Ishikawa (cell line): ENCODE results near the gene NPLOC4.

Source experiments
- CEBPB ChIP-seq: IDR thresholded peaks from 2 replicates; pipeline ENCODE4 v1.6.1; 2012
- CREB1 ChIP-seq: IDR thresholded peaks from 2 replicates; pipeline ENCODE4 v1.6.1; 2012; ENCODE audit warnings: low read depth
- EGR1 ChIP-seq: IDR thresholded peaks from 2 replicates; pipeline ENCODE4 v1.6.1; 2012
- EP300 ChIP-seq: IDR thresholded peaks from 2 replicates; pipeline ENCODE4 v1.6.1; 2012; ENCODE audit warnings: borderline replicate concordance
- FOXM1 ChIP-seq: IDR thresholded peaks from 2 replicates; pipeline ENCODE4 v1.6.1; 2012; ENCODE audit warnings: low read depth, borderline replicate concordance
- NFIC ChIP-seq: IDR thresholded peaks from 2 replicates; pipeline ENCODE4 v1.6.1; 2012
- RAD21 ChIP-seq: IDR thresholded peaks from 2 replicates; pipeline ENCODE4 v1.6.1; 2012; ENCODE audit warnings: low read depth
- TAF1 ChIP-seq: IDR thresholded peaks from 2 replicates; pipeline ENCODE4 v1.6.1; 2012; ENCODE audit warnings: low read depth, mild to moderate bottlenecking
- TCF12 ChIP-seq: IDR thresholded peaks from 2 replicates; pipeline ENCODE4 v1.6.1; 2012; ENCODE audit warnings: low read depth
- TEAD4 ChIP-seq: IDR thresholded peaks from 2 replicates; pipeline ENCODE4 v1.6.1; 2012
- YY1 ChIP-seq: IDR thresholded peaks from 2 replicates; pipeline ENCODE4 v1.6.1; 2012; ENCODE audit warnings: low read depth
- ZBTB7A ChIP-seq: IDR thresholded peaks from 2 replicates; pipeline ENCODE4 v1.6.1; 2012; ENCODE audit warnings: low read depth
- TF ChIP-seq, protein P1 (sequence below): IDR thresholded peaks from 2 replicates; pipeline ENCODE4 v1.6.1; 2012
- TF ChIP-seq, protein P2 (sequence below): IDR thresholded peaks from 2 replicates; pipeline ENCODE4 v1.6.1; 2012
- TF ChIP-seq, protein P3 (sequence below): IDR thresholded peaks from 2 replicates; pipeline ENCODE4 v1.6.1; 2012; ENCODE audit warnings: low read depth, mild to moderate bottlenecking

The NPLOC4 gene

DNA sequence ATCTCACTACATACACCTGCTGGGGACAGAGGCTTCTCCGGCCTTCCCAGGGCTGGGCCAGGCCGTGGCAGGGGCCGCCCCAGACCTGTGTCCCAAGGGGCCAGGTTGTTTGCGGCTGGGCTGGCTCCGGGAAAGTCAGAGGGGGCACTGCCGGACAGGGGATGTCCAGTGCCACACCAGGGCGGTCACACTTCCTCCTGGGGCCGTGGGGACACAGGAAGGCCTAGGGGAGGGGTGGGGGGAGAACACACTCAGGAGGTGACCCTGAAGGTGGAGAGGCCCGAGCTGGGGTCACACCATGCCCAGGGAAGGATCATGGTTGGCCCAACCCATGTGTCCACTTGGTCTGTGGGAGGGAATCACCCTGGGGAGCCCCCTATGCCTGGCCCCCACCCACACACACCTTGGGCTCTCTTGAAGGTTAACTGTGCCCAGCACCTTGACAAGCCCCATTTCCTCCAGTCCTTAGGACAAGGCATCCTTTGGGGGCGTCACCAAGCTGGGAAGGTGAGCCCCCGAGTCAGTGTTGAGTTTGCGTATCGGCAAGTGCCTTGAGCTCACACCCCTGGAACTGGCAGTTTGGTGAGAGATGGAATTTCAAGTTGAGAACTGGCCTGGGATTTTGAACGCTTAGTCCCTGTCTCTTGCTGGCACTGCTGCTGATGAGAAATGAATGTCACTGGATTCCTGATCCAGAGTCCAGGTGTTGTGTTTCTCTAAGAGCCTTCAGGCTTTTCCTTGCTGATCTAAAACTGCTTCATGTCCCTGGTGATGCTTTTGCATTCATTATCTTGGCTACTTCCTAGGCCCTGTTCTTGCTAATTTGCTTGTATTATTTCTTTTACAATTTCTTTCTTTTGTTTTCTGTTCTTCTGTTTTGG, 116.7 kb downstream of the NPLOC4 start:
- TF ChIP-seq EGR1 (no peak), RAD21 (no peak)
- TF ChIP-seq, protein P1, sequence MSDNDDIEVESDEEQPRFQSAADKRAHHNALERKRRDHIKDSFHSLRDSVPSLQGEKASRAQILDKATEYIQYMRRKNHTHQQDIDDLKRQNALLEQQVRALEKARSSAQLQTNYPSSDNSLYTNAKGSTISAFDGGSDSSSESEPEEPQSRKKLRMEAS: no peak

DNA sequence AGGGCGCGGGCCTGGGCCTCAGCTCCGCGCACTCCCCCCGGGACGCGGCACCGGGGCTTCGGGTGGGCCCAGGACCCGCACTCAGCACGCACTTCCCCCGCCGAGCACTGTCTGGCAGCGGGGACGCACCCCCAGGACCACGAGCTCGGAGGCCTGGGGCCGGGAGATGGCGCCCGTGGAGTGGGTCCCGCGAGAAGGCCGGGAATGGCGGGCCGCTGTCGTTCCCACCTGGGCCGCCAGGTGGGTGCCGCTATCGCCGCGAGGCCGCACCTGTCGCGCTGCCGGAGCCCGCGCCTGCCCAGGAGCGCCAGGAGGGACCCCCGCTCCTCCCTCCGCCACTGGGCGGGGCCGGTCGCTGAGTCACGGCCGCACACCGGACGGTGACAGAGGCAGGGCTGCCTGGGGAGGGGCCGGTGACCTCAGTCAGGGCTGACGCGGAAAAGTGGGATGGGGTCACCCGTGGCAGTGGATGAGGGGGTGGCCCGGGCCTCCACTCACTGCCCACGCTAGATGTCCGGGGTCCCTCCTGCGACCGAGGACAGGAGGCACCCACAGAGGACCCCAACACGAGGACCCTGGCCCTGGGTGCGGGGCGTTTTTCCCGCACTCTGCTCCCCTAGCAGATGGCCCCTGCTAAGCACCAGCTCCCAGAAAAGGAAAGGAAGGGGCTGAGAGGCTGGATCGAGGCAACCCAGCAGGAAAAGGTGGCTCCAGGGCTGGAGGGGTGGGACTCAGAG, 117.5 kb downstream of the NPLOC4 start:
- TF ChIP-seq FOXM1: no peak
- no peak for TF ChIP-seq EGR1
- TF ChIP-seq RAD21: peak; percentile 48; the same call in 1 of the 2 replicates
- TF ChIP-seq ZBTB7A: peak; percentile 78
- no peak for TF ChIP-seq CEBPB
- peak; percentile 56 for TF ChIP-seq YY1
- TF ChIP-seq, protein P1: peak; percentile 72; the same call in 1 of the 2 replicates
- TF ChIP-seq TCF12: no peak; the same call in 1 of the 2 replicates

DNA sequence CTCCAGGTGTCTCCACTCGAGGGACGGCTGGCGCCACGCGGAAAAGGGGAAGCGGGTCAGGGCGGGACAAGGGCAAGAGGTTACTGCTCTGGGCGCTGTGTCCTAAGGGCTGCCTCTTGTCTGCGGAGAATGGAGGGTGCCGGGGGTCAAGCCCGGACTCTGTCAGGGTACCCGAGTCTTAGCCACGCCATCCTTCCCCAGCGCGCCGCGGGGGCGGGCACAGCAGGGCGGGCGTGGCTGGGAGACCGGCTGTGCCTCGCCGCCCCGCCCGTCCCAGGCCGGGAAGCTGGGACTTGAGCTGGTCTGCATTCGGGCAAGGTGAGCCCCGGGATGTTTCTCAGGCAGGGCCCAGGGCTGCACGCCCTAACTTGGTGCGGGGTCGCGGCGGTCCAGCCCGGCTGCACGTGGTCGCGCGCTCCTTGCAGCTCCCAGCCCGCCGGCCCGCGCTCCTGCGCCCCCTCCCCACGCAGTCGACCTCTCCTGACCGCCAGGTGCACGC, 118.1 kb downstream of the NPLOC4 start:
- TF ChIP-seq EGR1 (peak; percentile 79), CEBPB (no peak), TEAD4 (no peak), CREB1 (no peak), NFIC (no peak), TAF1 (no peak), TCF12 (peak; percentile 20; the same call in 1 of the 2 replicates)
- TF ChIP-seq, protein P2, sequence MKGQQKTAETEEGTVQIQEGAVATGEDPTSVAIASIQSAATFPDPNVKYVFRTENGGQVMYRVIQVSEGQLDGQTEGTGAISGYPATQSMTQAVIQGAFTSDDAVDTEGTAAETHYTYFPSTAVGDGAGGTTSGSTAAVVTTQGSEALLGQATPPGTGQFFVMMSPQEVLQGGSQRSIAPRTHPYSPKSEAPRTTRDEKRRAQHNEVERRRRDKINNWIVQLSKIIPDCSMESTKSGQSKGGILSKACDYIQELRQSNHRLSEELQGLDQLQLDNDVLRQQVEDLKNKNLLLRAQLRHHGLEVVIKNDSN: no peak

DNA sequence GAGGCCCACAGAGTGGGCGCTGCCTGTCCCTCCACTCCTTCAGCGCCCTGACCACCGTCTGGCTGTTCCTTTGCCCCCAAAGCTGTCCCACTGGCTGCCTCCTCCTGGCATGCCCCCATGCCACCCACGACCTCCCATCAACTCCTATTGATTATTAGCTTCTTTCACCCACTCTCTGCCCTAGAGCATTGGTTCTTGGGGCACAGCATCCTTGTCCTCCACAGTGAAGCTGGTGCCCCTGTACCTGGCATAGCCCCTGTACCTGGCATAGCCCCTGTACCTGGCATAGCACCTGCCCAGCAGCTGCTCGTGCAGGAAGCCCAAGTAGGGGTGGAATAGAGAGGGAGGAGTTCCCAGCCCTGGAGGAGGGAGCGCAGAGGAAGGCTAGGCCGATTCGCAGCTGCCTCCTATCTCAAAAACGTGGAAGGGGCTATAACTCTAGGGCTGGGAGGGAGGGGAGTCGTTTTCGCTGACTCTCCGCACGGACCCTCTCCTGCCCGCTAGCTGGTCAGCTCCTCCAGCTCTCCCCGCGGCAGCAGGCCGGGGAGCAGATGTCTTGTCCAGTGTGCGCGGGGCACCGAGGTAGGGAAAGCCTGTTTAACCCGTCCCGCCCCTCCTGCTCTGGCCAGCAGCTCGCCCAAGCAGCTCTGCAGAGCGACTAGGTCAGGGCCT, 118.7 kb downstream of the NPLOC4 start:
- TF ChIP-seq, protein P1: 0 out of 2 replicates have a peak, but pooled peaks have one; percentile 75
- no peak for TF ChIP-seq FOXM1

DNA sequence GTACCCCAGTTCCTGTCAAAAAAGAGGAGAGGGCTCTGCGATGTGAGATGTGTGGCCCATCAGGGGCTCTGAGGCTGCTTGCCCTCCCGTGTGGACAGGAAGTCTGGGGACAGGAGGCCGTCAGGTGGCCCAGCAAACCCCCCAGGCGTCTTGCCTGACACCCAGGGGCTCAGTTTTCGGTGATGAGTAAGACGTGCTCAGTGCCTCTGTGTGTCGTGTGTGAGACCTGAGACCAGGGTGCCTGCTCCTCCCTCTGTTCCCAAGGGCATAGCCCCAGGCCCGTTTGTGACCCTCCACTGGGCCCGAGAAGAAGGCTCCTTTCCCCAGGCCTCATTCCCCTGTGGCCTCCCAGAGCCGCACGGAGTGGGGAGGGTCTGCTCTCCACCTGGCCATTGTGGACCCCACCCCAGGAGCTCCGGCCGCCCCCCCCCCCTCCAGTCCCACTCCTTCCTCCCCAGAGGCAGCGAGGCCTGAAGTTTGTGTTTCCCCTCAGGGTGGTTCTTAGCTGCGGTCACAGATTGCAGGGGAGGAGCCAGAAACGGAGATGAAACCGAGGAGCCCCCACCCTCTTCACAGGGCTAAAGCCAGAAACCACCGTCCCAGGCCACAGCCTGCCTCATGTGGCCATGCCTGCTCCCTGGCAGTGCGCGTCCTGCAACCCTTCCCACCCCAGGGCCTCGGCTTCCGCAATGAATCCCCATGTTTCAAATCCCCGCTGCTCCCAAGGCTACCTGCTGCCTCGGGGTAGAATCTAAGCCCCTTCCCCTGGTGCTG, 119.4 kb downstream of the NPLOC4 start:
- TF ChIP-seq TCF12: no peak
- TF ChIP-seq TAF1: no peak
- no peak for TF ChIP-seq FOXM1
- TF ChIP-seq RAD21: no peak
- TF ChIP-seq, protein P3, sequence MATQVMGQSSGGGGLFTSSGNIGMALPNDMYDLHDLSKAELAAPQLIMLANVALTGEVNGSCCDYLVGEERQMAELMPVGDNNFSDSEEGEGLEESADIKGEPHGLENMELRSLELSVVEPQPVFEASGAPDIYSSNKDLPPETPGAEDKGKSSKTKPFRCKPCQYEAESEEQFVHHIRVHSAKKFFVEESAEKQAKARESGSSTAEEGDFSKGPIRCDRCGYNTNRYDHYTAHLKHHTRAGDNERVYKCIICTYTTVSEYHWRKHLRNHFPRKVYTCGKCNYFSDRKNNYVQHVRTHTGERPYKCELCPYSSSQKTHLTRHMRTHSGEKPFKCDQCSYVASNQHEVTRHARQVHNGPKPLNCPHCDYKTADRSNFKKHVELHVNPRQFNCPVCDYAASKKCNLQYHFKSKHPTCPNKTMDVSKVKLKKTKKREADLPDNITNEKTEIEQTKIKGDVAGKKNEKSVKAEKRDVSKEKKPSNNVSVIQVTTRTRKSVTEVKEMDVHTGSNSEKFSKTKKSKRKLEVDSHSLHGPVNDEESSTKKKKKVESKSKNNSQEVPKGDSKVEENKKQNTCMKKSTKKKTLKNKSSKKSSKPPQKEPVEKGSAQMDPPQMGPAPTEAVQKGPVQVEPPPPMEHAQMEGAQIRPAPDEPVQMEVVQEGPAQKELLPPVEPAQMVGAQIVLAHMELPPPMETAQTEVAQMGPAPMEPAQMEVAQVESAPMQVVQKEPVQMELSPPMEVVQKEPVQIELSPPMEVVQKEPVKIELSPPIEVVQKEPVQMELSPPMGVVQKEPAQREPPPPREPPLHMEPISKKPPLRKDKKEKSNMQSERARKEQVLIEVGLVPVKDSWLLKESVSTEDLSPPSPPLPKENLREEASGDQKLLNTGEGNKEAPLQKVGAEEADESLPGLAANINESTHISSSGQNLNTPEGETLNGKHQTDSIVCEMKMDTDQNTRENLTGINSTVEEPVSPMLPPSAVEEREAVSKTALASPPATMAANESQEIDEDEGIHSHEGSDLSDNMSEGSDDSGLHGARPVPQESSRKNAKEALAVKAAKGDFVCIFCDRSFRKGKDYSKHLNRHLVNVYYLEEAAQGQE: no peak
- TF ChIP-seq EP300: no peak
- TF ChIP-seq, protein P1: no peak
- TF ChIP-seq YY1: no peak
- no peak for TF ChIP-seq CEBPB
- TF ChIP-seq, protein P2: no peak
- TF ChIP-seq CREB1: no peak
- TF ChIP-seq EGR1: no peak

DNA sequence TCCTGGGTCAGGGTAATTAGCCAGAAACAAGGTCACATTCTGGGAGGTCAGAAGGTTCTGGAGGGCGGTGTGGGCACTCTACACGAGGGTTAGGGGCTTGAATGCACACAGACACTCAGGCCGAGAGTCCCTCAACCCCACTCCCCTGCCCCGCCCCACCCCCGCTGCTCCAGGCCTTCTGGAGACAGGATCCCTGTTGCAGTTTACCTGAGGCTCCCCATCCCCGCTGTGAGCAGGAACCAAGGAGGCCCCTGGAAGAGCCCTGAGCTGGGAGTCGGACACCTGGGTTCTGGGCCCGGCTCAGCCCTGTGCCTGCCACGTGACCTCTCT, 119.9 kb downstream of the NPLOC4 start:
- TF ChIP-seq NFIC (no peak), FOXM1 (no peak), CREB1 (no peak), EGR1 (no peak), ZBTB7A (no peak), CEBPB (no peak), EP300 (no peak), TAF1 (no peak), TEAD4 (no peak), TCF12 (no peak), YY1 (no peak), RAD21 (no peak)
- TF ChIP-seq, protein P1: no peak
- TF ChIP-seq, protein P2: no peak
- TF ChIP-seq, protein P3: no peak
